Measurements from ENCODE around the gene FXR2.
A peak's percentile ranks its signal among the peaks of the same experiment; 100 is the strongest.

FXR2 gene

DNA sequence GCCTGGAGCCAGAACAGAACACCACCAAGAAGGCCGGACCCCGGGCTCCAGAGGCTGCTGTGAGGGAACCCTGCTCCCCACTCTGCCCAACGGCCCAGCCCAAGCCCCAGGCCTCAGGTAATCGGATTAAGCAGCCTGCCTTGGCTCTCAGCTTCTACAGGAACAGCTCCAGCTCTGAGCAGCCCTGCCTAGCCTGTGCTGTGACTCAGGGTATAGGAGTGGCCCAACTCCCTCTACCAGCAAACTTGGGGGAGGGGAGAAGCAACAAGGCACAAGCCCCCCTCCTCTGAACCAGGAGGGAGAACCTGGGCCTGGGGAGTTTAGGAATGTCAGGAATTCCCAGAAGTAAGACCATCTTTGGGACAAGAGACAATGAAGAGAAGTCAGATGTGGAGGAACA is 24.0 kb downstream of the FXR2 start:
- Histone ChIP-seq H3K4me3 (ENCODE audit: low read depth, low read length) (no peak overlapping the region), H4K91ac (ENCODE audit: low read depth, low read length) (peak overlapping the region; percentile 58), H2BK5ac (ENCODE audit: low read depth, low read length, poor library complexity) (peak overlapping the region; percentile 55), H3K18ac (ENCODE audit: low read length) (no peak overlapping the region), H3K9me3 (ENCODE audit: insufficient read depth, low read depth, low read length) (peaks cover 4% of the 10 kb centered on the region), H2BK12ac (ENCODE audit: low read length) (peak overlapping the region; percentile 6), H3K9ac (ENCODE audit: low read length) (no peak overlapping the region), H2BK120ac (ENCODE audit: insufficient read depth, low read length, poor library complexity) (peak overlapping the region; percentile 29), H3K4ac (ENCODE audit: low read depth, low read length) (no peak overlapping the region), H3K79me1 (ENCODE audit: low read length) (peaks cover 8% of the 10 kb centered on the region), H3K27ac (ENCODE audit: low read depth, low read length) (peak overlapping the region; percentile 81), H2AFZ (ENCODE audit: insufficient read depth, low read length, poor library complexity) (no peak overlapping the region), H3K4me2 (ENCODE audit: low read length) (peak overlapping the region; percentile 85), H4K8ac (ENCODE audit: low read depth, low read length) (no peak overlapping the region), H3K4me1 (ENCODE audit: control insufficient read depth in 1 of 2, insufficient read depth in 2 of 2, low read length in 2 of 2) (peaks cover 30 to 31% of the 10 kb centered on the region in 2 experiments), H2AK5ac (ENCODE audit: low read length) (no peak overlapping the region), H3K79me2 (ENCODE audit: control insufficient read depth, insufficient read depth, low read length, poor library complexity) (peaks cover 4% of the 10 kb centered on the region), H4K12ac (ENCODE audit: low read depth, low read length) (no peak overlapping the region), H3K27me3 (ENCODE audit: insufficient read depth, low read length) (no peaks in the 10 kb centered on the region), H3K14ac (ENCODE audit: low read length) (peak overlapping the region; percentile 51), H3K23ac (ENCODE audit: low read length) (no peak overlapping the region), H3K36me3 (ENCODE audit: control insufficient read depth in 1 of 2, insufficient read depth in 2 of 2, low read length in 2 of 2) (peaks cover 62 to 70% of the 10 kb centered on the region in 2 experiments)
- no peak for DNase-seq
- no CpG with 5 or more reads among the region's 4 CpGs for WGBS (ENCODE audit: extremely low coverage, insufficient coverage, insufficient read length)

DNA sequence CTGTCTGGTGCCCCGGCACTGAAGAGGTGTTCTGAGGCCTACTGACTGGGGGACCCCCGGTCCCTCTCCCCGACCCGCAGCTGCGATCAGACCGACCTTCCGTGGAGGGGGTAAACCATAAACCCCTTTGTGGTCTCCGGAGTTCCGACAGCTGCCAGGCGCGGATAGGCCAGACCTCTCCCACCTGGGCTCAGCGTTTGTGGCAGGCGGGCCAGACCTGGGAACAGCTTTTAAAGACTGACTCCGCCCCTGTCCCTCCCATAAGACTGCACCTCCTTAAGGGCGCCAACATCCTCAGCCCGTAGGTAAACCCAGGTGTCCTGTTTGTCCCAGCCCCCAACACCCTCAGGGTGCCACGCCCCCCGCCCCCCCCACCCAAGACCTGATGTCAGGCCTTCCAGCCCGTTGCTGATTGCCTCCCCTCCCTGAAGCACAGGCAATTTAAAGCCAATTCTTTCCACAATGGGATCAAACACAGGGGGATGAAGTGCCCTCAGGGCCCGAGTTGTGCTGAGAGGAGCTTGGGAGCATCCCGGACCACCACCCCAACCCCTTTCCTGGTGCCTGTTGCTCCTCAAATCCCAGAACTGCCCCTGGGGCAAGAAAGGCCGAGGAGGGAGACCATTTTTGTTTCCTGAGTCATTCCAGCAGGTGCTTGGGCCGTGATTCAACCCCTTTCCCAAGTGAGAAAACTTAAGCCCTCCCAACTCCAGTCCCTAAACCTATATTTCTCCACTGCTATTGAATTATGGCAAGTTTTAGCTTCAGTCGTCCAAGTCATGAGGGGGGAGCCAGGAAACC is 24.6 kb downstream of the FXR2 start, which contains the start of gene SOX15:
SOX15 (minus strand) TSS at position 204 of the 801 bp plus-strand sequence. CDS start 418 bp downstream, outside the sequence.
- H3K9ac ChIP-seq (ENCODE audit: low read length): peak within 1 kb of the TSS; percentile 80
- H3K4me3 ChIP-seq (ENCODE audit: low read depth, low read length): peak within 1 kb of the TSS; percentile 68
- peak within 1 kb of the TSS; percentile 86 for H2AK5ac ChIP-seq (ENCODE audit: low read length)
- H2BK120ac ChIP-seq (ENCODE audit: insufficient read depth, low read length, poor library complexity): peak within 1 kb of the TSS; percentile 75
- H3K4me2 ChIP-seq (ENCODE audit: low read length): peak within 1 kb of the TSS; percentile 85
- peaks cover 4% of the 10 kb centered on the region for H3K9me3 ChIP-seq (ENCODE audit: insufficient read depth, low read depth, low read length)
- DNase-seq: peak; percentile 69 to 82
- WGBS (ENCODE audit: extremely low coverage, insufficient coverage, insufficient read length): no CpG with 5 or more reads among the region's 24 CpGs
- H3K79me2 ChIP-seq (ENCODE audit: control insufficient read depth, insufficient read depth, low read length, poor library complexity): peaks cover 4% of the 10 kb centered on the region
- H3K27me3 ChIP-seq (ENCODE audit: insufficient read depth, low read length): no peaks in the 10 kb centered on the region
- H3K18ac ChIP-seq (ENCODE audit: low read length): peak within 1 kb of the TSS; percentile 77
- H4K12ac ChIP-seq (ENCODE audit: low read depth, low read length): peak within 1 kb of the TSS; percentile 27
- peaks cover 8% of the 10 kb centered on the region for H3K79me1 ChIP-seq (ENCODE audit: low read length)
- H2BK12ac ChIP-seq (ENCODE audit: low read length): peak within 1 kb of the TSS; percentile 41
- peak within 1 kb of the TSS; percentile 55 for H3K14ac ChIP-seq (ENCODE audit: low read length)
- peak within 1 kb of the TSS; percentile 24 for H3K4ac ChIP-seq (ENCODE audit: low read depth, low read length)
- peak within 1 kb of the TSS; percentile 50 for H2AFZ ChIP-seq (ENCODE audit: insufficient read depth, low read length, poor library complexity)
- H4K91ac ChIP-seq (ENCODE audit: low read depth, low read length): peak within 1 kb of the TSS; percentile 65
- H4K8ac ChIP-seq (ENCODE audit: low read depth, low read length): peak within 1 kb of the TSS; percentile 57
- no peak within 1 kb of the TSS for H3K23ac ChIP-seq (ENCODE audit: low read length)
- peaks cover 30 to 31% of the 10 kb centered on the region in 2 experiments for H3K4me1 ChIP-seq (ENCODE audit: control insufficient read depth in 1 of 2, insufficient read depth in 2 of 2, low read length in 2 of 2)
- H3K36me3 ChIP-seq (ENCODE audit: control insufficient read depth in 1 of 2, insufficient read depth in 2 of 2, low read length in 2 of 2): peaks cover 56 to 65% of the 10 kb centered on the region in 2 experiments
- peak within 1 kb of the TSS; percentile 81 for H3K27ac ChIP-seq (ENCODE audit: low read depth, low read length)
- peak within 1 kb of the TSS; percentile 55 for H2BK5ac ChIP-seq (ENCODE audit: low read depth, low read length, poor library complexity)

DNA sequence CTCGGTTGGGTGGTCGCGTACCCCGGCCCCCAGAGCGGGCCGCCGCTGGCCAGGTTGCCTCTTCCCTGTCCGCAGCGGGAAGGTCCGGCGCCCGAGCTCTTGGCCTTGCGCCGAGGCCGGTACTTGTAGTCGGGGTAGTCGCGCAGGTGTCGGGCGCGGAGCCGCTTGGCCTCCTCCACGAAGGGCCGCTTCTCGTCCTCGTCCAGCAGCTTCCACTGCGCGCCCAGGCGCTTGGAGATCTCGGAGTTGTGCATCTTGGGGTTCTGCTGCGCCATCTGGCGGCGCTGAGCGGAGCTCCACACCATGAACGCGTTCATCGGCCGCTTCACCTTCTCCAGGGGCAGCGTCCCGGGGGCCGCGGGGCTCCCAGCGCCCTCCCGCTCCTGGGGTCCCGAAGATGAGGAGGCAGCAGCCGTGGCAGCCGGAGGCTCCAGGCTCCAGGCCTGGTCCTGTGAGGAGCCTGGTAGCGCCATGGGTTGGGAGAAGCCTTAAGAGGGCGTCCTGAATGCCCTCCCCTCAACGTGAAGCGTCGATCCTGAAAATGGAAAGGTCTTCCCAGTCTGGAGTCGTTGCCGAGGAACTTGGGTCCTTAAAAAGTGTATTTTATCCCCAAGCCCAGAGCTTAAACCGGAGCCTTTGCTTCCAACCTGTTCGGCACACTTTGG is 25.4 kb downstream of the FXR2 start:
- H3K18ac ChIP-seq (ENCODE audit: low read length): peak overlapping the region; percentile 77

DNA sequence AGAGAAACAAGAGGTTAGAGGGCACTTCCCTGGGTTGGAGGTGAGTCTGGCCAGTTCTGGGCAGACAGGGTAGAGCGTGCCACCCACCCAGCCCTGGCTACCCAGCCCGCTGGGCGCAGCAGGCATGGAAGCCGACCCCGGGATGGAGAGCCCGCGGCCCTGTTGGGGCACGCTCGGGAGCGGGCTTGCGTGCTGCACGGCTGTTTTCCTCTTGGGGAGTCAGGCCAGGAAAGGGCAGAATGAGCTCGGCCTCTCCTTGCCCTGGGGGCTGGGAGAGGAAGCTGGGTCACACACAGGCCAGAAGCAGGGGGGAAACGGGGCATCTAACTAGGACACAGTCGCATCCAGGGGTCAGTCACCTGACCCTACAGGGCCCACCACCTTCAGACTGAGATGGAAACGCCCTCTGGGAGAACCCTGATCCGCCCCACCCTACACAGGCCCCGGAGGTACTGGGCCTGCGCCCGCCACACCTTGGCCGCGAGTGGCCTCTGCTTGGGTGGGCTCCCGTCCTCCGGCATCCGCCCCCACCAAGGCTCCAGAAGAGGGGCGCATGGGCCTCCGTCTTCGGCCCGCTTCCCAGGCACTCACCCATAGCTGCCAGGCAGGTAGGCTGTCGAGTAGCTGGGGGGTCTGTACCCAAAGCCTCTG is 26.0 kb downstream of the FXR2 start:
- Histone ChIP-seq H3K4me2 (ENCODE audit: low read length) (peak overlapping the region; percentile 85), H2BK5ac (ENCODE audit: low read depth, low read length, poor library complexity) (peak overlapping the region; percentile 38), H3K27me3 (ENCODE audit: insufficient read depth, low read length) (no peaks in the 10 kb centered on the region), H3K14ac (ENCODE audit: low read length) (peak overlapping the region; percentile 38), H3K4ac (ENCODE audit: low read depth, low read length) (peak overlapping the region; percentile 9), H2BK120ac (ENCODE audit: insufficient read depth, low read length, poor library complexity) (no peak overlapping the region), H4K8ac (ENCODE audit: low read depth, low read length) (peak overlapping the region; percentile 54), H3K9me3 (ENCODE audit: insufficient read depth, low read depth, low read length) (peaks cover 4% of the 10 kb centered on the region), H4K12ac (ENCODE audit: low read depth, low read length) (peak overlapping the region; percentile 27), H3K79me2 (ENCODE audit: control insufficient read depth, insufficient read depth, low read length, poor library complexity) (peaks cover 8% of the 10 kb centered on the region), H3K23ac (ENCODE audit: low read length) (no peak overlapping the region), H3K9ac (ENCODE audit: low read length) (peak overlapping the region; percentile 11), H3K4me3 (ENCODE audit: low read depth, low read length) (peak overlapping the region; percentile 38), H3K18ac (ENCODE audit: low read length) (peak overlapping the region; percentile 77), H3K27ac (ENCODE audit: low read depth, low read length) (no peak overlapping the region), H3K4me1 (ENCODE audit: control insufficient read depth in 1 of 2, insufficient read depth in 2 of 2, low read length in 2 of 2) (peaks cover 35 to 36% of the 10 kb centered on the region in 2 experiments), H2BK12ac (ENCODE audit: low read length) (peak overlapping the region; percentile 61), H3K36me3 (ENCODE audit: control insufficient read depth in 1 of 2, insufficient read depth in 2 of 2, low read length in 2 of 2) (peaks cover 47 to 54% of the 10 kb centered on the region in 2 experiments), H2AFZ (ENCODE audit: insufficient read depth, low read length, poor library complexity) (peak overlapping the region; percentile 50), H3K79me1 (ENCODE audit: low read length) (peaks cover 15% of the 10 kb centered on the region), H4K91ac (ENCODE audit: low read depth, low read length) (peak overlapping the region; percentile 65), H2AK5ac (ENCODE audit: low read length) (peak overlapping the region; percentile 32)
- no peak for DNase-seq
- WGBS (ENCODE audit: extremely low coverage, insufficient coverage, insufficient read length): no CpG with 5 or more reads among the region's 30 CpGs

More for the DNA sequence above, 25.4 kb downstream of the FXR2 start:
- peak overlapping the region; percentile 65 for H4K91ac ChIP-seq (ENCODE audit: low read depth, low read length)
- H2BK5ac ChIP-seq (ENCODE audit: low read depth, low read length, poor library complexity): peak overlapping the region; percentile 42
- H3K27ac ChIP-seq (ENCODE audit: low read depth, low read length): peak overlapping the region; percentile 81
- peak overlapping the region; percentile 50 for H2AFZ ChIP-seq (ENCODE audit: insufficient read depth, low read length, poor library complexity)
- no CpG with 5 or more reads among the region's 56 CpGs for WGBS (ENCODE audit: extremely low coverage, insufficient coverage, insufficient read length)
- H3K14ac ChIP-seq (ENCODE audit: low read length): peak overlapping the region; percentile 55
- peak overlapping the region; percentile 41 for H2BK12ac ChIP-seq (ENCODE audit: low read length)
- H3K4me1 ChIP-seq (ENCODE audit: control insufficient read depth in 1 of 2, insufficient read depth in 2 of 2, low read length in 2 of 2): peaks cover 33 to 34% of the 10 kb centered on the region in 2 experiments
- H3K4me3 ChIP-seq (ENCODE audit: low read depth, low read length): peak overlapping the region; percentile 68
- peak overlapping the region; percentile 75 for H2BK120ac ChIP-seq (ENCODE audit: insufficient read depth, low read length, poor library complexity)
- H3K9ac ChIP-seq (ENCODE audit: low read length): peak overlapping the region; percentile 80
- H3K4me2 ChIP-seq (ENCODE audit: low read length): peak overlapping the region; percentile 85
- DNase-seq: peak; percentile 72 to 85
- H3K36me3 ChIP-seq (ENCODE audit: control insufficient read depth in 1 of 2, insufficient read depth in 2 of 2, low read length in 2 of 2): peaks cover 49 to 59% of the 10 kb centered on the region in 2 experiments
- no peak overlapping the region for H3K23ac ChIP-seq (ENCODE audit: low read length)
- H3K27me3 ChIP-seq (ENCODE audit: insufficient read depth, low read length): no peaks in the 10 kb centered on the region
- peak overlapping the region; percentile 24 for H3K4ac ChIP-seq (ENCODE audit: low read depth, low read length)
- peaks cover 6% of the 10 kb centered on the region for H3K79me2 ChIP-seq (ENCODE audit: control insufficient read depth, insufficient read depth, low read length, poor library complexity)
- peak overlapping the region; percentile 57 for H4K8ac ChIP-seq (ENCODE audit: low read depth, low read length)
- H3K79me1 ChIP-seq (ENCODE audit: low read length): peaks cover 10% of the 10 kb centered on the region
- no peak overlapping the region for H4K12ac ChIP-seq (ENCODE audit: low read depth, low read length)
- peak overlapping the region; percentile 86 for H2AK5ac ChIP-seq (ENCODE audit: low read length)
- H3K9me3 ChIP-seq (ENCODE audit: insufficient read depth, low read depth, low read length): peaks cover 4% of the 10 kb centered on the region

Measured in trophoblast cell (in vitro differentiated cells and primary cell).